Upper lobe of left lung (tissue), 6 donors: ENCODE data around the gene HM13. TPM values are rescaled to one million over a fixed set of nuclear protein-coding genes. Genes with fewer than 3 reads are reported as not detected.
"Not testable (repeated sequence)": the region's sequence is repeated elsewhere in the genome, so short reads cannot be mapped to it uniquely, and the experiment has no call there.

Experiments used
- ATAC-seq, 2 donors: fragments of 200-7000 bp; cut with Tn5 transposase; one replicate each; pipeline ENCODE4 v1.9.1; 2022; ENCODE audit warnings: mild to moderate bottlenecking in 2 of 2, moderate library complexity in 2 of 2; ENCODE audit not compliant: low FRiP score in 2 of 2
- DNase-seq, 2 donors: peaks; one replicate each; pipeline ENCODE4 v3.0.0-alpha.2; 2019 to 2020
- H3K27ac ChIP-seq, 4 donors: fragments of 200-600 bp; sonication (generic); one replicate each; pipeline ENCODE4 v1.5.1; 2016 to 2019
- H3K27me3 ChIP-seq, 4 donors: fragments of 200-600 bp; sonication (generic); one replicate each; pipeline ENCODE4 v1.5.1; 2017 to 2019
- H3K36me3 ChIP-seq, 4 donors: fragments of 200-600 bp; sonication (generic); one replicate each; pipeline ENCODE4 v1.5.1; 2016 to 2019
- H3K4me1 ChIP-seq, 4 donors: fragments of 200-600 bp; sonication (generic); one replicate each; pipeline ENCODE4 v1.5.1; 2018 to 2019
- H3K4me3 ChIP-seq, 4 donors: fragments of 200-600 bp; sonication (generic); one replicate each; pipeline ENCODE4 v1.5.1; 2017 to 2019; ENCODE audit warnings: mild to moderate bottlenecking in 2 of 4, moderate library complexity in 1 of 4
- H3K9me3 ChIP-seq, 4 donors: fragments of 200-600 bp; sonication (generic); one replicate each; pipeline ENCODE4 v1.5.1; 2018 to 2019
- EP300 ChIP-seq, 4 donors: sonication (generic); formaldehyde crosslinking; IDR thresholded peaks; one replicate each; pipeline ENCODE4 v1.5.1; 2017; ENCODE audit warnings: antibody characterized with exemption in 4 of 4, control low read depth in 2 of 4
- POLR2A ChIP-seq, 4 donors: fragments of 450-650 bp; IDR thresholded peaks; one replicate each; pipeline ENCODE4 v1.5.1; 2016 to 2017; ENCODE audit warnings: antibody characterized with exemption in 4 of 4, mild to moderate bottlenecking in 2 of 4
- POLR2AphosphoS5 ChIP-seq, 2 donors: sonication (generic); formaldehyde crosslinking; IDR thresholded peaks; one replicate each; pipeline ENCODE4 v1.5.1; 2017; ENCODE audit warnings: antibody characterized with exemption in 2 of 2
- WGBS, 2 donors: methylation state at CpG; one replicate each; pipeline ENCODE4 v1.1.5; 2017 to 2018; 5-methylcytosine and 5-hydroxymethylcytosine counted together
- total RNA-seq, 6 donors: library from RNA; depleted of rRNA in 4 of 6; stranded (reverse); fragments of >200 nt in 4 of 6; gene quantifications; one replicate each; pipeline versions ENCODE4 v1.1.0 to v1.2.1, GENCODE V29; 2016 to 2021
- TF ChIP-seq, protein P1 (sequence below), 6 experiments: fragments of 450-650 bp in 4 of 6; fragments of 200-600 bp in 2 of 6; sonication (generic) in 2 of 6; IDR thresholded peaks; one replicate each; pipeline ENCODE4 v1.5.1; 2016 to 2019; ENCODE audit warnings: antibody characterized with exemption in 6 of 6
- donor health status: DM: no; HTN: no; CAD: no; lungs with moderate emphysema.
- donor health status: DM: no; HTN: yes; CAD: no; lungs with severe emphysema.

HM13 gene
- total RNA-seq, 6 donors from 2014 or later, result 58.7 to 186 (median 81.6) TPM

DNA sequence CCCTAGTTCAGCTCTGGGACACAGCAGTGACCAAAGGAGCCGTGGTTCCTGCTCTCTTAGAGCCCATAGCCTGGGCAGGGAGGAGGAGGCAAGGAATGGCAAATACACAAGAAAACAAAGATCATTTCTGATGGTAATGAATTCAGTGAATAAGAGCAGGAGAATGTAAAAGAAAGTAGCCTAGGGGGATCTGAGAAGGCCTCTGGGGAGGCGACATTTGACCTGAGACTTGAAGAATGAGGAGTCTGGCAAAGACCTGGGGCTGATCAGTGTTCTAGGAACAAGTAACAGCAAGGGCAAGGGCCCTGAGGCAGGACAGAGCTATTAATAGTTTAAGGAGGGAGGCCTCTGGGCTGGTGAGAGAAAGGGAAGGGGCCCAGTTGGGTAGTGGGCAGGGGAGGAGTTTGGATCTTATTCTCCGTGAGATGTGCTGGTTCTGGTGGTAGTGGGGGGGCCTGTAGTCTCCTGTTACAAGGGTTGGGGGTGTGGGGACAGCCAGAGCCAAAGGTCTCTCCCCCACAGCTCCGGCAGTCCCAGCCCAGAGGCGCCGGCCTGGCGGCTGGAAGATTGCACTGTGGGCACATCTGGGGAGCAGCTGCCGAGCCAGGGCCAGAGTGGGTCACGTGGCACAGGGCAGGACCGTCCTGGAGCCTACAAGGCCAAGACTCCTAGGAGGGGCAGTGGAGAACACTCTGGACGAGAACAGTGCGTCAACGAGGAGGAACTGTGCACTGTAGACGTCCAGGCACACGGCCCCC, 81.6 kb downstream of the HM13 start:
- Histone ChIP-seq H3K27ac (peak overlapping the region; percentile 77 to 94 (median 82)), H3K4me1 (peaks cover 33 to 50% (median 36%) of the 10 kb centered on the region in 4 donors), H3K4me3 (no peak overlapping the region), H3K9me3 (no peaks in the 10 kb centered on the region), H3K36me3 (no peaks in the 10 kb centered on the region), H3K27me3 (no peaks in the 10 kb centered on the region)
- DNase-seq, result peak; percentile 91 to 93
- 41 to 42% methylated on average over 6 to 15 of the region's 15 CpGs for WGBS, 2 donors
- peak in 3 of 4 donors; percentile 27 to 70 (median 35) for TF ChIP-seq POLR2A (IDR thresholded peaks at IDR 0.05)
- TF ChIP-seq, protein P1, sequence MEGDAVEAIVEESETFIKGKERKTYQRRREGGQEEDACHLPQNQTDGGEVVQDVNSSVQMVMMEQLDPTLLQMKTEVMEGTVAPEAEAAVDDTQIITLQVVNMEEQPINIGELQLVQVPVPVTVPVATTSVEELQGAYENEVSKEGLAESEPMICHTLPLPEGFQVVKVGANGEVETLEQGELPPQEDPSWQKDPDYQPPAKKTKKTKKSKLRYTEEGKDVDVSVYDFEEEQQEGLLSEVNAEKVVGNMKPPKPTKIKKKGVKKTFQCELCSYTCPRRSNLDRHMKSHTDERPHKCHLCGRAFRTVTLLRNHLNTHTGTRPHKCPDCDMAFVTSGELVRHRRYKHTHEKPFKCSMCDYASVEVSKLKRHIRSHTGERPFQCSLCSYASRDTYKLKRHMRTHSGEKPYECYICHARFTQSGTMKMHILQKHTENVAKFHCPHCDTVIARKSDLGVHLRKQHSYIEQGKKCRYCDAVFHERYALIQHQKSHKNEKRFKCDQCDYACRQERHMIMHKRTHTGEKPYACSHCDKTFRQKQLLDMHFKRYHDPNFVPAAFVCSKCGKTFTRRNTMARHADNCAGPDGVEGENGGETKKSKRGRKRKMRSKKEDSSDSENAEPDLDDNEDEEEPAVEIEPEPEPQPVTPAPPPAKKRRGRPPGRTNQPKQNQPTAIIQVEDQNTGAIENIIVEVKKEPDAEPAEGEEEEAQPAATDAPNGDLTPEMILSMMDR (IDR thresholded peaks at IDR 0.05), result no peak
- TF ChIP-seq POLR2AphosphoS5 (IDR thresholded peaks at IDR 0.05), result peak; percentile 84 to 95
- peak; percentile 68 to 93 (median 78) for TF ChIP-seq EP300 (IDR thresholded peaks at IDR 0.05)
- ATAC-seq, result peak; percentile 92 to 96

DNA sequence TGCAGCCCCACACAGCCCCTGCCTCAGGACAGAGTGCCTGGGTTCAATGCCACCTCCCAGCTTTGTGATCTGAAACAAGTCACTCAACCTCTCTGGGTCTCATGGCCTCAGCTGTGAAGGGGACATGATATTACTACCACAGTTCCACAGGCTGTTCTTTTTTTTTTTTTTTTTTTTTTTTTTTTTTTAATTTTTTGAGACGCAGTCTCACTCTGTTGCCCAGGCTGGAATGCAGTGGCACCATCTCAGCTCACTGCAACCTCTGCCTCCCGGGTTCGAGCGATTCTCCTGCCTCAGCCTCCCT, 82.1 kb downstream of the HM13 start:
- Histone ChIP-seq H3K4me1 (peaks cover 33 to 49% (median 36%) of the 10 kb centered on the region in 4 donors), H3K27ac (peak overlapping the region; percentile 77 to 94 (median 82))
- not testable (repeated sequence) for H3K4me3 ChIP-seq, H3K27me3 ChIP-seq, H3K36me3 ChIP-seq, DNase-seq, ATAC-seq, H3K9me3 ChIP-seq
- TF ChIP-seq POLR2A (IDR thresholded peaks at IDR 0.05), result peak in 1 of 4 donors; percentile 5
- WGBS, 2 donors, result 31 to 63% methylated on average over 4 of the region's 4 CpGs

DNA sequence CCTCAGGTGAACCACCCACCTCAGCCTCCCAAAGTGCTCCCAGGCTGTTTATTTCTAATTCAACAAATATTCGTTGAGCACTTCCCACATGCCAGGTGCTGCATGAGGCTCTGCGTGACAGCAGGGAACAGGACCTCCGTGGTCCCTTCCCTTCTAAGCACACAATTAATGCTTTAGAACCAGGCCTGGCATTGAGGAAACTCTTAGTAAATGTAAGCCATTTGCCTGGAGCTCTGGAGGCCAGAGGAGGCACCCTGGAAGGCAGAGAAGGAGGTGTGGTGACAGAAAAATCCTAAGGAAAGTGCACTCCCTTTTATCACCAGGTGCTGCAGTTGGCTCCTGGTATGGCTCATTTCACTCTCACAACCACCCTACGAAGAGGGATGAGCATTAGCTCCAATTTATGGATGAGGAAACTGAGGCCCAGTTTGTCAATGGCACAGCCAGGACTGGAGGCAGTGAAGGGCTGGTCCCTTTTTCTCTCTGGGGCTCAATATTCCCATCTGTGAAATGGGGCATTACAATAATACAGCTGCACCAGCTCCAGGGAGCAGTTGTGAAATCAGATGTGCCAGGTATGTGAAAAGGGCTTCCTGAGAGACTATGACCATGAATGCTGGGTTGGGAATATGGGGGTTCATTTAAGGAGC, 82.7 kb downstream of the HM13 start:
- 42 to 54% methylated on average over 4 of the region's 4 CpGs for WGBS, 2 donors
- no peak for TF ChIP-seq POLR2AphosphoS5 (IDR thresholded peaks at IDR 0.05)
- TF ChIP-seq EP300 (IDR thresholded peaks at IDR 0.05), result no peak
- TF ChIP-seq POLR2A (IDR thresholded peaks at IDR 0.05), result no peak
- TF ChIP-seq, protein P1 (IDR thresholded peaks at IDR 0.05), result no peak
- Histone ChIP-seq H3K4me1 (peaks cover 33 to 49% (median 38%) of the 10 kb centered on the region in 4 donors), H3K27me3 (no peaks in the 10 kb centered on the region), H3K36me3 (no peaks in the 10 kb centered on the region), H3K9me3 (no peaks in the 10 kb centered on the region), H3K27ac (peak overlapping the region; percentile 77 to 94 (median 82)), H3K4me3 (no peak overlapping the region)
- DNase-seq (peak in 1 of 2 donors; percentile 47), ATAC-seq (no peak)

DNA sequence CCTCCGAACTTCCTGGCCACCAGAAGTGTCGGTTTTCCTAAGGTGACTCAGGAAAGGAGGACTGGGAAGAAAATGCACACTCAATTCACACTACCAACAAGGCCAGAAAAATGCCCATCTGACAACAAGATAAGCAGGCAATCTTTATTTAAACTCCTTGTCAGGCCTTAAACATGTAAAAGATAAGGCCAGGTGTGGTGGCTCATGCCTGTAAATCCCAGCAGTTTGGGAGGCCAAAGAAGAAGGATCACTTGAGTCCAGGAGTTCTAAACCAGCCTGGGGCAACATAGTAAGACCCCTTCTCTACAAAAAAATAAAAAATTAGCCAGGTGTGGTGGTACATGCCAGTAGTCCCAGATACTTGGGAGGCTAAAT, 83.2 kb downstream of the HM13 start:
- 93 to 96% methylated on average over 2 of the region's 2 CpGs for WGBS, 2 donors
- H3K27me3 ChIP-seq, result no peaks in the 10 kb centered on the region
- ATAC-seq (no peak), DNase-seq (no peak)
- H3K4me3 ChIP-seq, result no peak overlapping the region
- H3K4me1 ChIP-seq, result peaks cover 35 to 54% (median 40%) of the 10 kb centered on the region in 4 donors
- H3K36me3 ChIP-seq, result no peaks in the 10 kb centered on the region
- TF ChIP-seq EP300 (IDR thresholded peaks at IDR 0.05) (no peak), POLR2A (IDR thresholded peaks at IDR 0.05) (no peak)
- no peaks in the 10 kb centered on the region for H3K9me3 ChIP-seq
- peak overlapping the region; percentile 77 to 94 (median 82) for H3K27ac ChIP-seq

DNA sequence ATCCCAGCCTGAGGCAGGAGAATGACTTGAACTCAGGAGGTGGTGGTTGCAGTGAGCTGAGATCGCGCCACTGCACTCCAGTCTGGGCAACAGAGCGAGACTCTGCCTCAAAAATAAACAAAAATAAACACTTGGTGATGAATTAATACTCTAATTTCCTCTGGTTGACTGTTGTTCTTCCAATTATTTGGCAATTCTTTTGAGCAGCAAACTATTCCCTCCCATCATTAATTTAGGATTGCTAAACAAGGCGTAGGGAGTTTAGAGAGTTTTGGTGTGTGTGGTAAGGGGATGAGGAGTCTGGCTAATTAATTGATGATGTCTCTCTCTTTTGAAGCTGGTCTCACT, 88.2 kb downstream of the HM13 start:
- H3K4me3 ChIP-seq, result no peak overlapping the region
- no peaks in the 10 kb centered on the region for H3K27me3 ChIP-seq
- H3K9me3 ChIP-seq, result no peaks in the 10 kb centered on the region
- 50 to 66% methylated on average over 4 of the region's 4 CpGs for WGBS, 2 donors
- no peak for ATAC-seq
- TF ChIP-seq POLR2A (IDR thresholded peaks at IDR 0.05), result no peak
- TF ChIP-seq, protein P1 (IDR thresholded peaks at IDR 0.05), result no peak
- TF ChIP-seq POLR2AphosphoS5 (IDR thresholded peaks at IDR 0.05), result no peak
- no peak for TF ChIP-seq EP300 (IDR thresholded peaks at IDR 0.05)
- peak overlapping the region; percentile 92 to 98 (median 94) for H3K27ac ChIP-seq
- peaks cover 0 to 14% (median 0%) of the 10 kb centered on the region in 4 donors for H3K36me3 ChIP-seq
- H3K4me1 ChIP-seq, result peaks cover 21 to 44% (median 26%) of the 10 kb centered on the region in 4 donors
- DNase-seq, result no peak
